Measurements from ENCODE around the gene KIAA1328. TPM values are rescaled to one million over a fixed set of nuclear protein-coding genes. Genes with fewer than 3 reads are reported as not detected.

Gene KIAA1328
- total and polyA plus RNA-seq, 2 donors (not counting 3 experiments of a cell fraction or from before 2014, with no cell fraction given), result 2.7 to 6.5 TPM

DNA sequence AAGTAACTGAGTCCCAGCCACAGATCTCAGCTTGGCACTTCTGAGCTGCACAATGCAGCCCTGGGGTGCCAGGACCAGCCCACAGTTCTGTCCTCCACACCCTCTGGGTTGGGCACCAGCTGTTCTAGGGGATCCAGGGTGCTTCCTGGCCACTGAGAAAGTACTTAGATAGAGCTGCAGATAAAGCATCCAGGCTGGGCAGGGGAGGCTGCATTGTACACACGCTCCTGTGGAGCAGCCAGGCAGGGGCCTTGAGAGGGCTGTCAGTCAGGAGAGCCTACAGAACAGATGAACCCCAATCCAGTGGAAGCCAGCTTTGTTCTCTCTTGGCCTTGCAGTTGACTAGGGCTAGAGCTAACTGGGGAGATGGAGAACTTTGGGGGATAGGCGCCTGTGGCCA, 104.6 kb downstream of the KIAA1328 start:
- no peak overlapping the region for H3K4me3 ChIP-seq (replicated peaks in 1 of 3; ENCODE audit: insufficient read depth in 1 of 3, low read depth in 1 of 3, low read length in 3 of 3)
- no TSS peak for BruUV-seq (replicated peaks)
- no peaks in the 10 kb centered on the region for H3K9me3 ChIP-seq (replicated peaks; ENCODE audit: control insufficient read depth, insufficient read depth, low read length)
- H3K9me1 ChIP-seq (replicated peaks; ENCODE audit: control insufficient read depth, extremely low read depth, insufficient read depth, low read length), result no peaks in the 10 kb centered on the region
- CTCF ChIA-PET, result interaction anchor here (3.0 kb wide), 1 partner anchor 8 kb away, joined by 8 read pairs; no protein-coding TSS in a partner anchor
- no peak overlapping the region for H3K27ac ChIP-seq (ENCODE audit: insufficient read depth, low read depth, low read length)
- H3K36me3 ChIP-seq (ENCODE audit: control insufficient read depth in 2 of 2, extremely low read depth in 1 of 2, insufficient read depth in 2 of 2, low read length in 2 of 2), result no peaks in the 10 kb centered on the region
- H3K79me2 ChIP-seq (ENCODE audit: control insufficient read depth, insufficient read depth, low read length), result no peaks in the 10 kb centered on the region
- TF ChIP-seq MYC (IDR thresholded peaks at IDR 0.05; ENCODE audit: low read depth, low read length) (no peak), GATA2 (IDR thresholded peaks at IDR 0.05; ENCODE audit: insufficient read depth, insufficient read length, low read depth, low read length) (no peak), JUN (IDR thresholded peaks at IDR 0.05; ENCODE audit: borderline replicate concordance, insufficient read depth, insufficient read length, low read depth) (no peak), EZH2 (IDR thresholded peaks at IDR 0.05; ENCODE audit: borderline replicate concordance, low read depth, low read length, severe bottlenecking) (no peak), FOS (IDR thresholded peaks at IDR 0.05; ENCODE audit: borderline replicate concordance, insufficient read depth, low read length) (no peak), POLR2A (IDR thresholded peaks at IDR 0.05; ENCODE audit: low read depth, low read length) (no peak), POLR2AphosphoS5 (IDR thresholded peaks at IDR 0.05; ENCODE audit: insufficient read depth, low read depth, low read length) (no peak)
- TF ChIP-seq, protein P1, sequence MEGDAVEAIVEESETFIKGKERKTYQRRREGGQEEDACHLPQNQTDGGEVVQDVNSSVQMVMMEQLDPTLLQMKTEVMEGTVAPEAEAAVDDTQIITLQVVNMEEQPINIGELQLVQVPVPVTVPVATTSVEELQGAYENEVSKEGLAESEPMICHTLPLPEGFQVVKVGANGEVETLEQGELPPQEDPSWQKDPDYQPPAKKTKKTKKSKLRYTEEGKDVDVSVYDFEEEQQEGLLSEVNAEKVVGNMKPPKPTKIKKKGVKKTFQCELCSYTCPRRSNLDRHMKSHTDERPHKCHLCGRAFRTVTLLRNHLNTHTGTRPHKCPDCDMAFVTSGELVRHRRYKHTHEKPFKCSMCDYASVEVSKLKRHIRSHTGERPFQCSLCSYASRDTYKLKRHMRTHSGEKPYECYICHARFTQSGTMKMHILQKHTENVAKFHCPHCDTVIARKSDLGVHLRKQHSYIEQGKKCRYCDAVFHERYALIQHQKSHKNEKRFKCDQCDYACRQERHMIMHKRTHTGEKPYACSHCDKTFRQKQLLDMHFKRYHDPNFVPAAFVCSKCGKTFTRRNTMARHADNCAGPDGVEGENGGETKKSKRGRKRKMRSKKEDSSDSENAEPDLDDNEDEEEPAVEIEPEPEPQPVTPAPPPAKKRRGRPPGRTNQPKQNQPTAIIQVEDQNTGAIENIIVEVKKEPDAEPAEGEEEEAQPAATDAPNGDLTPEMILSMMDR (IDR thresholded peaks at IDR 0.05; ENCODE audit: extremely low read depth in 1 of 2, insufficient read depth in 1 of 2, low read depth in 1 of 2, low read length in 2 of 2), result no peak
- TF ChIP-seq, protein P2, sequence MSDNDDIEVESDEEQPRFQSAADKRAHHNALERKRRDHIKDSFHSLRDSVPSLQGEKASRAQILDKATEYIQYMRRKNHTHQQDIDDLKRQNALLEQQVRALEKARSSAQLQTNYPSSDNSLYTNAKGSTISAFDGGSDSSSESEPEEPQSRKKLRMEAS (IDR thresholded peaks at IDR 0.05; ENCODE audit: insufficient read depth, insufficient read length), result no peak
- DNase-seq (ENCODE audit: low read depth, low spot score) (no peak), FAIRE-seq (no peak)
- H3K27me3 ChIP-seq (ENCODE audit: control insufficient read depth in 2 of 2, insufficient read depth in 2 of 2, low read length in 2 of 2), result no peaks in the 10 kb centered on the region
- H3K4me1 ChIP-seq (ENCODE audit: control insufficient read depth, extremely low read depth, insufficient read depth, low read length), result no peaks in the 10 kb centered on the region
- POLR2A ChIA-PET, result no interaction called here
- H3K4me2 ChIP-seq (ENCODE audit: insufficient read depth, low read length), result no peak overlapping the region
- dilution Hi-C loops (cut with MboI; ENCODE audit: extremely low pct_ligation_motif_present, low sequenced_read_pairs) (no loop called here), intact Hi-C loops (cut with micrococcal nuclease) (no loop called here)
- H4K20me1 ChIP-seq (replicated peaks; ENCODE audit: control insufficient read depth, extremely low read depth, insufficient read depth, low read length), result no peaks in the 10 kb centered on the region
- no peak overlapping the region for H3K9ac ChIP-seq (replicated peaks; ENCODE audit: extremely low read depth, insufficient read depth, low read length)
- H2AFZ ChIP-seq (ENCODE audit: low read depth, low read length), result no peak overlapping the region
